OCI-LY7 (cell line): ENCODE data around the gene SPACA7.

Source experiments
- CTCF ChIP-seq: fragments of 200-600 bp; sonication (generic); conservative IDR thresholded peaks from 2 replicates; pipeline ENCODE4 v1.5.1; 2014; ENCODE audit warnings: mild to moderate bottlenecking, antibody characterized with exemption, low read length, moderate library complexity, mixed read lengths
- EZH2phosphoT487 ChIP-seq: fragments of 200-600 bp; sonication (generic); IDR thresholded peaks from 2 replicates; pipeline ENCODE4 v1.6.1; 2018; ENCODE audit warnings: low read depth, borderline replicate concordance, mild to moderate bottlenecking, mixed run types, antibody characterized with exemption, low read length, moderate library complexity, mixed read lengths

GRCh38 chr13:112457081-112457480, 80.9 kb downstream of the SPACA7 start:
- TF ChIP-seq CTCF = no peak
- TF ChIP-seq EZH2phosphoT487 = no peak
